GM18498 (cell line): ENCODE data around the gene POC1A.
"Not testable (repeated sequence)": the region's sequence is repeated elsewhere in the genome, so short reads cannot be mapped to it uniquely, and the experiment has no call there.

Source experiments
- ATAC-seq: cut with Tn5 transposase; IDR thresholded peaks from one replicate; pipeline ENCODE4 v1.9.1; 2021; ENCODE audit warnings: mild to moderate bottlenecking, moderate library complexity; ENCODE audit not compliant: unreplicated experiment

The POC1A gene

DNA sequence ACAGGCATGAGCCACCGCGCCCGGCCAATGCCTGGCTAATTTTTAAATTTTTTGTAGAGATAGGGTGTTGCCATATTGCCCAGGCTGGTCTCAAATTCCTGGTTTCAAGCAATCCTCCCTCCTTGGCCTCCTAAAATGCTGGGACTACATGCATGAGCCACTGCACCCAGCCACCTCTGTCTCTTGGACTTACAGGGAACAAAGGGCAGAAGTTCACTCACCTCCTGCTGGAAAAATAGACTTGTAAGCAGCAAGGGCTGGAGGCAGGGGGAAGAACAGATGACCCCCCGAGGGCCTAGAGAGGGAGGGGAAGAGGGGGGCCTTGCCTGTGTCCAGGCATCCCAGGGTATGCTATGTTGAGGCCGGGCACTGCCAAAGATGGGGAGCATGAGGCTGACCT, 120.0 kb downstream of the POC1A start:
- no peak for ATAC-seq

DNA sequence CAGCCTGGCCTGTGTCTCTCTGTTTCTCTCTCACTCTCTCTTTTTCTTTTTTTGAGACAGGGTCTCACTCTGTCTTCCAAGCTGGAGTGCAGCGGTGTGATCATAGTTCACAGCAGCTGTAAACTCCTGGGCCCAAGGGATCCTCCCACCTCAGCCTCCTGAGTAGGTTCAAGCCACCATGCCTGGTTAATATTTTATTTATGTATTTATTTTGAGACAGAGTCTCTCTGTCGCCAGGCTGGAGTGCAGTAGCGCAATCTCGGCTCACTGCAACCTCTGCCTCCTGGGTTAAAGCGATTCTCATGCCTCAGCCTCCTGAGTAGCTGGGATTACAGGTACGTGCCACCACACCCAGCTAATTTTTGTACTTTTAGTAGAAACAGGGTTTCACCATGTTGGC, 120.5 kb downstream of the POC1A start:
- not testable (repeated sequence) for ATAC-seq

DNA sequence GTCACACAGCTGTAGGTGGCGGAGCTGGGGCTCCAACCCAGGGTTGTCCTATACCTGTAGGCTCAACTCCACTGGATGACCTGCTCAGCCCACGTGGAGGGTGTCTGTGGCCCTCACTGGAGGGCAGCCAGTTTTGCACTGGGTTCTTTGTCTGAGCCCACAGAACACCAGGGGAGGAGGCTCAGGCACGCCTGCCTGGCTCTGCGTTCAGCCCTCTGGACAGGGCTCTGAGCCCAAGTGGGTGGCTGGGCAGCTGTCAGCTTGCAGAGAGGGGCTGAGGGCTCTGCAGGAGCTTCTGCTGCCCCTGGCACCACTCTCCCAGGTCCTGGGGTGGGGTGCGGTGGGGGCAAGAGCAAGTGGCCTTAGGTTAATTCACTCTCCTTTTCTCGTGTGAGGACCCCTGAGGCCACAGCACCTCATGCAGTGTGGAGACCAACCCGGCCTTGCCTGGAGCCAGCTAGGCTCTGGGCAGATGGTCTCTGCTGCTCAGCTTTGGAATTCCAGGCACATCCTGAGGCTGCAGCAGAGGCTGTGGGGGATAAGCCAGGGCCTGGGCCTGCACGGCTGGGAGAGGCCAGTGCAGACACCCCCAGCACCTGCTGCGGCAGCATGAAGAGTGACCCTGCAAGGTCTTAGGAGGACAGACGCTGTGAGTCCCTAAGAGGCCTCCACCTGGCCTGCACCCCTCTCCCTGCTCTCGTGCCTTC, 121.4 kb downstream of the POC1A start:
- ATAC-seq = no peak

GRCh38 chr3:52031896-52032295, 122.3 kb downstream of the POC1A start:
- no peak for ATAC-seq

DNA sequence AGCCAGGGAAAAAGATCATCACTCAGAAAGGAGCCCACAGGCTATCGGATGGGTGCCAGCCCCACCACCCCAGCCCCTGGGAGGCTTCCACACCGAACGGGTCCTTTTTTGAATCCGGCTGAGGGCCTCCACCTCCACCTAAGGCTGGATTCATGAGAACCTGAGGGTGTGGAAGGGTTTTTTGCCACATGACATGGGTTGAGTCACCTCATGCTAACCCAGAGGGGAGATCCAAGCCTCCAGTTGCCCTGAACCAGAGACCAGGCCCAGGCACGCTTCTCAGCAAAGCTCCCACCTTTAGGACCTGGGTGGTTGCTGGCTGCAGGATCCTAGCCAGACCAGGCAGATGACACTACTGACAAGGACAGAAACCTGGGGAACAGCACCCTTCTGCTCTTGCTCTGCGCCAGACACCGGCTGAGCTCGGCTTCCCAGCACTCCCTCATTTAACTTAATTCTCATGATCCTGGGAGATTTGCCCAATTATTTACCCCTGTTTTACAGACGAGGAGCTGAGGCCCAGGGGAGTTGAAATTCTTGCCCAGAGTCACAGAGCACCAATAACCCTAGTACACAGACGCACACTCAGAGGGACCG, 123.4 kb downstream of the POC1A start:
- ATAC-seq = no peak

- ATAC-seq = no peak
Measured at GRCh38 chr3:52029535-52029934, 124.7 kb downstream of the POC1A start.

GRCh38 chr3:52029053-52029452, 125.2 kb downstream of the POC1A start:
- ATAC-seq = no peak

DNA sequence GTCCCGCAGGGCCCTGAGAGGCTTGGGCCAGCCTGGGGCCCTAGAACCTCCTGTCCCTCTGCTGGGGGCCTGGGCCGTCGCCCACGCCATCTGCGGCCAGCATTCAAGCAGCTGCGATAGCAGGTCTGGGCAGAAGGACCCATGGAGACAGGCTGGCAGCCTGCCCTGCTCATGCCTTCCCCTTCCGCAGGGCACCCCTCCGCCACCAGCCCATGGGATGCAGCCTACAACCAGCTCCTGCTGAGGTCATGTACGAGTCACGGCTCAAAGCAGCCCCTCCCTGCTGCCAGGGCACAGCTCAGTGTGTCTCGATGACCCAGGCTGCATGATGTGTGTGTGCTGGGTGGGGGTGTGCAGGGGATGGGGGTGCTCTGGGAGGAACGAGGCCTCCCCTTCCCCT, 125.7 kb downstream of the POC1A start:
- ATAC-seq = no peak

GRCh38 chr3:52026041-52026440, 128.2 kb downstream of the POC1A start:
- ATAC-seq = no peak

DNA sequence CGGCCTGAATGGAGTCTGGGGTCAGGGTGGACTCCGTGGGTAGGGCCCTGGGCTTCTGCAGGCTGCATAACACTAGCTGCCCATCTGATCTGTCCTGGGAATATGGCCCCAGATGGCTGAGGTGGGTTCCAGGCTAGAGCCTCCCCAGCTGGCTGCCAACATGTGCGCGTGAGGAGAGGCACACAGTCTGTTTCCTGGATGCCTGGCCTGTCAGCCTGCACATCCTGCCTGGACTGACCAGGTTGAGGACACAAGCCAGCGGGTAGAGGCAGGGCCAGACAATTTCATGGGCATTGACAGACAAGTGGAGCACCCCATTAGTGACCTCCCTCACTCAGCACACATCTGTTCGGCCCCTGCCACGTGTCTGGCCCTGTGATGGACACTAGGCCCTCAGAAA, 128.8 kb downstream of the POC1A start:
- ATAC-seq = no peak
